ENCODE measurements around the gene HACE1.
"Not testable (repeated sequence)": the region's sequence is repeated elsewhere in the genome, so short reads cannot be mapped to it uniquely, and the experiment has no call there.

HACE1 gene

DNA sequence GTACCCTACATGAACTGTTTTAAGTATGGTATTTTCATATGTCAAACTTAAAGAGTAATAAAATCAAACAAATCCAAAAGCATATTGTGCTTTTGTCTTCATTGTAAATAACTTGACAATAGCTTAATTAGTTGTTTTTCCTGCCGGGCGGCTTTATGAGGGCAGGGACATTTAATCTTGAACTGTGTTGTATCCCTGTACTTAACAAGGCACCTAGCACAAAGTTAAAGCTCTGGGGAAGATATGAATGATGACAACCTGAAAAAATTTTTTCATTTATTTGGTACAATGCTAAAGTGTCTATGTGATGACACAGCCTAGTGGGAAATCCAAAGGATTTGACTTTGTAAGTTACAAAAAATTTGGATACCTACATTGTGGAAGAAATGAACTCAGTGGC, 502 bp upstream of the HACE1 start:
- ATAC-seq (ENCODE audit: low read depth) (no peak), DNase-seq (ENCODE audit: low spot score in 2 of 2) (no peak)
- Mint-ChIP-seq H3K36me3 (no peaks in the 10 kb centered on the region), H3K9me3 (no peaks in the 10 kb centered on the region), H3K27ac (peak overlapping the region; percentile 28), H3K27me3 (peaks cover 3% of the 10 kb centered on the region), H3K4me3 (peak overlapping the region; percentile 87), H3K4me1 (peaks cover 6% of the 10 kb centered on the region)

DNA sequence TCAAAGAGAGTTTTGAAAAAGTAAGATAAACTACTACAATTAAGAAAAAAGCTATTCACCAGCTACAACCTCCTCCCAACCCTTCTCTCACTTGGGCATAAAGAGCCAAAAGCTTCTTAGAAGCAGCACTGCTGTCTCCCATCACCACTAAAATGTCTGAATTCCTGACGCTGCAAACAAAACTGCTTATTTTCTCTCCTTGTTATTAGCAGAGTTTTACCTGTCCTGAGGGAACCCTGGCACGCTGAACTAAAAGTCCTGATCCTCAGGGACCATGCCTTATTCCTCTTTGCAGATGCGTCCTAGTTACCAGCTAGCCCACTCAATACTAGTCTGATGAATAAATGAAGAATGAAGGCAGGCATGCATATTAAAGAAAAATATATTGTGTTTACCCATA, 1.1 kb downstream of the HACE1 start:
- Mint-ChIP-seq H3K36me3 (no peaks in the 10 kb centered on the region), H3K27ac (no peak overlapping the region), H3K27me3 (no peaks in the 10 kb centered on the region), H3K9me3 (no peaks in the 10 kb centered on the region), H3K4me1 (peaks cover 6% of the 10 kb centered on the region), H3K4me3 (peak overlapping the region; percentile 87)
- DNase-seq (ENCODE audit: low spot score in 2 of 2) (no peak), ATAC-seq (ENCODE audit: low read depth) (no peak)

DNA sequence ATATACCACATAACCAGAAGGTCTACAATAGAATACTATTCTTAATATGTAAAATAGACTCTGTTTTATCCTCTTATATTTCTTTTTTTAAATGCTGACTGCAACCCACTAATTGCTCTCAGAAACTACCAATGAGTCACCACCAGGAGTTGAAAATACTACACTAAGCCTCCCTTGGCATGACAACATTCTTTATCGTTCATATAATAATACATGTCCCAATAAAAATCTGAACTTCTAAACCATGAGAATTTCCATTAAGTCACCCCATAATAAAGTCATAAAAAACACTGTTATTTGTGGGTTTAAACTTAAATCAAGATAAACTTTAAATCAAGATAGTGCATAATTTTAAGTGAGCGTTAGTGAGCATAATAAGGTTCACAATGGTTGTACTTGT, 4.2 kb downstream of the HACE1 start:
- Mint-ChIP-seq H3K36me3 (peaks cover 6% of the 10 kb centered on the region), H3K27me3 (no peaks in the 10 kb centered on the region), H3K27ac (no peak overlapping the region), H3K9me3 (no peaks in the 10 kb centered on the region), H3K4me1 (peaks cover 6% of the 10 kb centered on the region), H3K4me3 (no peak overlapping the region)
- no peak for DNase-seq (ENCODE audit: low spot score in 2 of 2)
- no peak for ATAC-seq (ENCODE audit: low read depth)

DNA sequence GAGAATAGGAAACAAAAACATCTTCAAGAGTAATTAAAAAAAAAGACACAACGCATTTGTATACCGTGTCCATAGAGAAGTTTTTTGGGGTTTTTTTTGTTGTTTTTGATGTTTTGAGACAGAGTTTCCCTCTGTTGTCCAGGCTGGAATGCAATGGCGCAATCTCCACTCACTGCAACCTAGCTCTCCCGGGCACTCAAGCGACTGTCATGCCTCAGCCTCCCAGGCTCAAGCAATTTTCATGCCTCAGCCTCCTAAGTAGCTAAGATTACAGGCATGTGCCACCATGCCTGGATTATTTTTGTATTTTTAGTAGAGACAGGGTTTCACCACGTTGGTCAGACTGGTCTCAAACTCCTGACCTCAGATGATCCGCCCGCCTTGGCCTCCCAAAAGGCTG, 12.0 kb downstream of the HACE1 start:
- not testable (repeated sequence) for DNase-seq (ENCODE audit: low spot score in 2 of 2); H3K4me3 Mint-ChIP-seq; H3K27me3 Mint-ChIP-seq; H3K9me3 Mint-ChIP-seq; ATAC-seq (ENCODE audit: low read depth); H3K4me1 Mint-ChIP-seq; H3K27ac Mint-ChIP-seq
- H3K36me3 Mint-ChIP-seq, result peaks cover 16% of the 10 kb centered on the region

DNA sequence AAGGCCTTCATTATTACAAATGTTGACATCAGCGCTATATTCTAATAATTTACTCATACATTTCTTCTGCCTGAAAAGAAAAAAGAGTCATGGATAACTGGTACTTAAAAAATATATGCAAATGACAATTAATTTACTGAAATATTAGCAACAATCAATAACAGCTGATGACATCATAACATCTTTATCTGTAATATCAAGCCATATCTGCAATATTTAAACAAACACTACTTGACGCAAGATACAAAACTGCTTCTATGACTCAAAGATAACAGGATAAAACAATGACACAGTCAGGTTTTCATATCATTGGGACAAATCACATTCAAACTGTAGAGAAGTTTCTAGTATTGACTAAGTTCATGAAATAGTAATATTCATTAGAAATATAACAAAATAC, 16.5 kb downstream of the HACE1 start:
- Mint-ChIP-seq H3K4me3 (no peak overlapping the region), H3K27me3 (no peaks in the 10 kb centered on the region), H3K4me1 (peaks cover 2% of the 10 kb centered on the region), H3K36me3 (peaks cover 13% of the 10 kb centered on the region), H3K9me3 (no peaks in the 10 kb centered on the region), H3K27ac (no peak overlapping the region)
- DNase-seq (ENCODE audit: low spot score in 2 of 2), result no peak
- no peak for ATAC-seq (ENCODE audit: low read depth)

DNA sequence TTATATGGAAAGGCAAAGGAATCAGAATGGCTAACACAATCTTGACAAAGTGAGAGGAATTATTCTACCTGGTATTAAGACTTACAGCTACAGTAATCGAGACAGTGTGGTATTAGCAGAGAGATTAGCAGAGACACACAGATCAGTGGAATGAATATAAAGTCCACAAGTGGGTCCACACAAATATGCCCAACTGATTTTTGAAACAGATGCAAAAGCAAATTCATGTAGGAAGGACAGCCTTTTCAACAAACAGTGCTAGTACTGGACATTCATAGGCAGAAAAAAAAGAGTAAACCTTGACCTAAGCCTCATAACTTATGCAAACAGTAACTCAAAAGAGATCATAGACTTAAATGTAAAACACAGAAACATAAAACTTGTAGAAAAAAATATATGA, 22.6 kb downstream of the HACE1 start:
- Mint-ChIP-seq H3K9me3 (no peaks in the 10 kb centered on the region), H3K27ac (no peak overlapping the region), H3K27me3 (no peaks in the 10 kb centered on the region), H3K36me3 (peaks cover 24% of the 10 kb centered on the region), H3K4me1 (no peaks in the 10 kb centered on the region), H3K4me3 (no peak overlapping the region)
- ATAC-seq (ENCODE audit: low read depth) (no peak), DNase-seq (ENCODE audit: low spot score in 2 of 2) (no peak)

DNA sequence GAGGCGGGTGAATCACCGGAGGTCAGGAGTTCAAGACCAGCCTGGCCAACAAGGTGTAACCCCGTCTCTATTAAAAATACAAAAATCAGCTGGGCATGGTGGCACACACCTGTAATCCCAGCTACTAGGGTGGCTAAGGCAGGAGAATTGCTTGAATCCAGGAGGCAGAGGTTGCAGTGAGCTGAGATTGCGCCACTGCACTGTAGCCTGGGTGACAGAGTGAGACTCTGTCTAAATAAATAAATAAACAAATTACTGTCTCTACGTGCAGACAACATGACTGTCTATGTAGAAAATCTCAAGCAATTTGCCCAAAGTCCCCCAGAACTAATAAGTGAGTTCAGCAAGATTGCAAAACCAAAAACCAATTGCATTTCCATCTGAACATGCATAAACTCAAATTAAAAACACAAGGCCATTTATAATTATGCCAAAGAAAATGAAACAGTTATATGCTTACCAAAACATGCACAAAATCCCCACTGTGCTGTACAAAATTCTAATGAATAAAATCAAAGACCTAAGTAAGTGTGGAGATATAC, 23.2 kb downstream of the HACE1 start:
- DNase-seq (ENCODE audit: low spot score in 2 of 2); H3K4me3 Mint-ChIP-seq; ATAC-seq (ENCODE audit: low read depth); H3K4me1 Mint-ChIP-seq; H3K27me3 Mint-ChIP-seq; H3K9me3 Mint-ChIP-seq; H3K27ac Mint-ChIP-seq: not testable (repeated sequence)
- peaks cover 27% of the 10 kb centered on the region for H3K36me3 Mint-ChIP-seq

DNA sequence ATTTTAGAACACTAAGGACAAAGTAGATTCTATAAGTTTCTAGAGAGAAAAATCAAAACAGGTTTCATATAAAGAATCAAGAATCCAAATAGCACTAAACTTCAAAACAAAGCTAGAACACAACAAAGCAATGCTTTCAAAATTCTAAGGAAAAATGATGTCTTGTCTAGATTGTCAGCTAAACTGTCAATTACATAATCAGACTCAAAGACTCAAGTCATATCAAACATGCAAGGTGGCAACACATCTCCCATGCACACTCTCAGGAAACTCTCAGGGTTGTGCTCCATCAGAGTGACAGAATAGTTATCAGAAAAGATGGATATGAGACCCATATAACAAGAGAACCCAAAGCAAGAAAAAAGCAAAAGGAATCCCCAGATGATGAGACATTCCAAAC, 23.9 kb downstream of the HACE1 start:
- Mint-ChIP-seq H3K4me3 (no peak overlapping the region), H3K27ac (no peak overlapping the region), H3K9me3 (no peaks in the 10 kb centered on the region), H3K27me3 (no peaks in the 10 kb centered on the region), H3K4me1 (peaks cover 3% of the 10 kb centered on the region), H3K36me3 (peaks cover 29% of the 10 kb centered on the region)
- DNase-seq (ENCODE audit: low spot score in 2 of 2) (no peak), ATAC-seq (ENCODE audit: low read depth) (no peak)

DNA sequence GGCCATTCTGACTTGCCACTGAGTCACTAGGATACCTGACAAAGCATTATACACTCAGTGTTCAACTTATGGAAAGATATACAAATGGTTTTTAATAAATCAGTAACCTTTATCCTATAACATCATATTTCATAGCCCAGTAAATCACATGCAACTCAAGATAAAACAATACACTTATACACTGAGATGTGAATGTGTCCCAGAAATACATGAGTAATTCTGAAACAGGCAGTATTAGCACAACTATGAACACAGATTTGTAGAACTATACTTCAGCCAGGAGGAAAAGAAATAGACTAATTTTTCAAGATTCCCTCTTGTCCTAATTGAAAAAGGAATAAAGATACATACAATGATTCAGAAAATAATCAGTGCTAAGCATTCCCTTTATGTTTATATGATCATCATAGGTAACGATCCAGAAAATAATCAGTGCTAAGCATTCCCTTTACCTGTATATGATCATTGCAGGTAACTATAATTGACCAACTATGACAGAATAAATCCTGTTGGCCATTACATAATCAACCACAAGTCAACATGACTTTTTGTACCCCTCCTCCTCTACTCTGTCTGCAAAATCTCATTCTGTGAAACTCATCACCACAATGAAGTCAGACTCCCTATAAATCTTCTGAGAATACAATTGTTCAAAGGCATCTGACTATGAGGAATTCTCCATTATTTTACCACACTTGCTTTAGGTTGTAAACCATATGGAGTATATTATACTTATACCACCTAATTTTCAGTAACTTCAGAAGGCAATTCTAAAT, 30.3 kb downstream of the HACE1 start:
- Mint-ChIP-seq H3K9me3 (peaks cover 2% of the 10 kb centered on the region), H3K4me1 (peaks cover 3% of the 10 kb centered on the region), H3K36me3 (peaks cover 13% of the 10 kb centered on the region), H3K27me3 (no peaks in the 10 kb centered on the region), H3K27ac (no peak overlapping the region), H3K4me3 (no peak overlapping the region)
- DNase-seq (ENCODE audit: low spot score in 2 of 2), result no peak
- no peak for ATAC-seq (ENCODE audit: low read depth)

DNA sequence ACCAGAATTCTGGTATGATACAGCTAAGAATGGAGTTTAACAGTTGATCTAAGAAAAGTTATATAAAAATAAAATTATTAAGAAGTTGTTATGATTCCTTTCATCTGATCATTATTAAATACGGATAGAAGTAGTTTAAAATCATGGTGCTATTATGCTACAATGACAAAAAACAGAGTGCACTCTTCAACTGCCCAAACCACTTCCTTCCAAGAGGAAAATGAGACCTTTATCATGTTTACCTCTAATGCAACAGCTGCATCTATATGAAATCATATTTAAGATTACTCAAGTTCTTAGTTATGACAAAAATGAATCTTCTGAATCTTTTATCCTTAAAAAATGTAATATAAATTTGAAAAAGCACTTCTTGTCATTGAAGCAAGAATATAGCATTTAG, 31.2 kb downstream of the HACE1 start:
- H3K9me3 Mint-ChIP-seq, result peaks cover 2% of the 10 kb centered on the region
- no peak overlapping the region for H3K4me3 Mint-ChIP-seq
- peaks cover 3% of the 10 kb centered on the region for H3K4me1 Mint-ChIP-seq
- no peaks in the 10 kb centered on the region for H3K27me3 Mint-ChIP-seq
- DNase-seq (ENCODE audit: low spot score in 2 of 2) (no peak), ATAC-seq (ENCODE audit: low read depth) (no peak)
- H3K27ac Mint-ChIP-seq, result no peak overlapping the region
- peaks cover 16% of the 10 kb centered on the region for H3K36me3 Mint-ChIP-seq

DNA sequence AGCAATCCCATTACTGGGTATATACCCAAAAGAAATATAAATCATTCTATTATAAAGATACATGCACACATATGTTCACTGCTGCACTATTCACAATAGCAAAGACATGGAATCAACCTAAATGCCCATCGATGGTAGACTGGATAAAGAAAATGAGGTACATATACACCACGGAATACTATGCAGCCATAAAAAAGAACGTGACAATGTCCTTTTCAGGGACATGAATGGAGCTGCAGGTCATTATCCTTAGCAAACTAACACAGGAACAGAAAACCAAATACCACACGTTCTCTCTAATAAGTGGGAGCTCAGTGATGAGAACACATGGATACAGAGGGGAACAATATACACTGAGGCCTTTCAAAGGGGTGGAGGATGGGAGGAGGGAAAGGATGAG, 38.9 kb downstream of the HACE1 start:
- not testable (repeated sequence) for H3K9me3 Mint-ChIP-seq; H3K4me1 Mint-ChIP-seq; DNase-seq (ENCODE audit: low spot score in 2 of 2); H3K27me3 Mint-ChIP-seq; H3K4me3 Mint-ChIP-seq; H3K27ac Mint-ChIP-seq; ATAC-seq (ENCODE audit: low read depth)
- H3K36me3 Mint-ChIP-seq, result peaks cover 32% of the 10 kb centered on the region

DNA sequence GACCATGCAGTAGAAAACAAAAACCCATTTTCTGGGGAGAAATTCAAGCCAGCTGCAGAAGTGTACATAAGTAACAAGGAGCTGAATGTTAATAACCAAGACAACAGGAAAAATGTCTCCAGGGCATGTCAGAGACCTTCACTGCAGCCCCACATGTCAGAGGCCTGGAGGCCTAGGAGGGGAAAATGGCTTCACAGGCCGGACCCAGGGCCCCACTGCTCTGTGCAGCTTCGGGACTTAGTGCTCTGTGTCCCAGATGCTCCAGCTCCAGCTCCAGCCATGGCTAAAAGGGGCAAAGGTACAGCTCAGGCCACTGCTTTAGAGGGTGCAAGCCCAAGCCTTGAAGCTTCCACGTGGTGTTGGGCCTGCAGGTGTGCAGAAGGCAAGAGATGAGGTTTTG, 43.6 kb downstream of the HACE1 start:
- DNase-seq (ENCODE audit: low spot score in 2 of 2) (no peak), ATAC-seq (ENCODE audit: low read depth) (no peak)
- Mint-ChIP-seq H3K4me3 (no peak overlapping the region), H3K9me3 (peaks cover 2% of the 10 kb centered on the region), H3K4me1 (no peaks in the 10 kb centered on the region), H3K27me3 (no peaks in the 10 kb centered on the region), H3K36me3 (peaks cover 25% of the 10 kb centered on the region), H3K27ac (no peak overlapping the region)

DNA sequence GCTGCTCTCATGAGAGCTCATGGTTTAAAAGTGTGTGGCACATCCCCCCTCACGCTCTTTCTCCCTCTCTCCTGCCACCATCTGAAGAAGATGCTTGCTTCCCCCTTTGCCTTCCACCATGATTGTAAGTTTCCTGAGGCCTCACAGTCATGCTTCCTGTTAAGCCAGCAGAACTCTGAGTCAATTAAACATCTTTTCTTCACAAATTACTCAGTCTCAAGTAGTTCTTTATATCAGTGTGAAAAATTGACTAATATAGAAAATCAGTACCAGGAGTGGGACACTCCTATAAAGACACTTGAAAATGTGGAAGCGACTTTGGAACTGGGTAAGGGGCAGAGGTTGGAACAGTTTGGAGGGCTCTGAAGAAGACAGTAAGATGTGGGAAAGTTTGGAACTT, 45.0 kb downstream of the HACE1 start:
- H3K36me3 Mint-ChIP-seq, result peaks cover 19% of the 10 kb centered on the region
- no peaks in the 10 kb centered on the region for H3K4me1 Mint-ChIP-seq
- no peaks in the 10 kb centered on the region for H3K9me3 Mint-ChIP-seq
- H3K4me3 Mint-ChIP-seq, result no peak overlapping the region
- DNase-seq (ENCODE audit: low spot score in 2 of 2), result no peak
- H3K27ac Mint-ChIP-seq, result no peak overlapping the region
- no peaks in the 10 kb centered on the region for H3K27me3 Mint-ChIP-seq
- no peak for ATAC-seq (ENCODE audit: low read depth)

DNA sequence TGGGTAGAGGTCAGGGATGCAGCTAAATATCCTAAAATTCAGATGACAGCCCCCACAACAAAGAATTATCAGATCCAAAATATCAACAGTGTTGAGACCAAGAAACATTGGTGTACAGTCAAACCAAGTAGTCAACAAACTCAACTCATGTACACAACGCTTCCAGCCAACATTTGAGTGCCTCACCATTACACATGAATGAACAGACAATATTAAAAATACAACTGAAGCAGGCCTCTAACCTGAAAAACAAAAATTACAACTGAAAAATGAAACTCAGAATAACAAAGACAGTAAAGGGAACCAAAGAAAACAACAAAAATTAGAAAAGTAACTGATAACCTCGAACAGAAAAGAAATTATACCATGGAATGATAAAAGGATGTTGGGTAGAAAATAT, 46.2 kb downstream of the HACE1 start:
- peaks cover 14% of the 10 kb centered on the region for H3K36me3 Mint-ChIP-seq
- no peaks in the 10 kb centered on the region for H3K27me3 Mint-ChIP-seq
- H3K4me3 Mint-ChIP-seq, result no peak overlapping the region
- no peaks in the 10 kb centered on the region for H3K4me1 Mint-ChIP-seq
- ATAC-seq (ENCODE audit: low read depth), result no peak
- no peak for DNase-seq (ENCODE audit: low spot score in 2 of 2)
- no peaks in the 10 kb centered on the region for H3K9me3 Mint-ChIP-seq
- no peak overlapping the region for H3K27ac Mint-ChIP-seq

DNA sequence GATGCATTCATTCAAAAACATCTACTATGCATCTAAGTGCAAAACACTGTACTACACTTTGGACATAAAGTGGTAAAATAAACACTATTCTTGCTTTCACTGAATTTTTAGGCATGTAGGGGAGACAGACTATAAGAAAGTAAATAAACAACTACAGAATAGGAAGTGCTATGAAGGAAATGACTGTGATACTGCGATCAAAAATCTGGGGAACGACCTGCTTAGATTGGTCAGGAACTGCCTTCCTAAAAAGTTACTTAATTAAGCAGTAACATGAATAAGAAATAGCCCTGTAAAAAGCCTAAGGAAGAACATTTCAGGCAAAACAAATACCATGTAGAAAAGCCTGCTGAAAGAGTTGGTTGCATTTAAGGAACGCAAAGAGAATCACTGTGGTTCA, 50.6 kb downstream of the HACE1 start:
- Mint-ChIP-seq H3K4me1 (no peaks in the 10 kb centered on the region), H3K36me3 (peaks cover 25% of the 10 kb centered on the region), H3K27ac (no peak overlapping the region), H3K9me3 (no peaks in the 10 kb centered on the region), H3K4me3 (no peak overlapping the region), H3K27me3 (no peaks in the 10 kb centered on the region)
- no peak for DNase-seq (ENCODE audit: low spot score in 2 of 2)
- no peak for ATAC-seq (ENCODE audit: low read depth)

All from memory B cell (primary cell).